Naive thymus-derived CD4-positive, alpha-beta T cell (primary cell): ENCODE data around the gene AKAP11. TPM values are rescaled to one million over a fixed set of nuclear protein-coding genes. Genes with fewer than 3 reads are reported as not detected.
A peak's percentile ranks its signal among the peaks of the same experiment; 100 is the strongest.

Experiments
- ATAC-seq: fragments of 150-1000 bp; cut with Tn5 transposase; 2 replicates; pipeline ENCODE4 v1.10.0; 2021; ENCODE audit warnings: mild to moderate bottlenecking, moderate library complexity
- CTCF ChIA-PET: fragments of 350-600 bp; sonication (Branson Sonifier 250); formaldehyde crosslinking; loops from one replicate; lab custom pipeline; 2021; ENCODE audit warnings: antibody characterized with exemption; lab: Charles Lee
- POLR2A ChIA-PET: fragments of 350-600 bp; sonication (Branson Sonifier 250); formaldehyde crosslinking; loops from one replicate; lab custom pipeline; 2021; ENCODE audit warnings: antibody characterized with exemption, inconsistent platforms; lab: Charles Lee
- DNase-seq, 9 donors: peaks; one replicate each; pipeline versions ENCODE4 v3.0.0 to v3.0.0-alpha.2; 2020 to 2022; ENCODE audit warnings: mixed read lengths in 1 of 9
- H3K27ac ChIP-seq: one replicate; pipeline ENCODE4 v1.7.0; 2013; ENCODE audit warnings: mild to moderate bottlenecking, low read depth, low read length, moderate library complexity
- H3K27me3 ChIP-seq, 2 donors: one replicate each; pipeline ENCODE4 v1.7.0; 2013; ENCODE audit warnings: low read length in 2 of 2, mild to moderate bottlenecking in 2 of 2, moderate library complexity in 2 of 2; ENCODE audit not compliant: control insufficient read depth in 2 of 2, insufficient read depth in 2 of 2
- H3K36me3 ChIP-seq, 3 experiments: 1 replicate in 2 of 3; 2 replicates in 1 of 3; pipeline ENCODE4 v1.7.0; 2013; ENCODE audit warnings: low read length in 3 of 3, mild to moderate bottlenecking in 3 of 3, moderate library complexity in 1 of 3; ENCODE audit not compliant: insufficient read depth in 3 of 3, control insufficient read depth in 2 of 3
- H3K4me1 ChIP-seq, 2 donors: one replicate each; pipeline ENCODE4 v1.7.0; 2013; ENCODE audit warnings: low read length in 2 of 2, mild to moderate bottlenecking in 2 of 2, moderate library complexity in 1 of 2; ENCODE audit not compliant: control insufficient read depth in 2 of 2, insufficient read depth in 2 of 2
- H3K4me3 ChIP-seq: 2 replicates; pipeline ENCODE4 v1.7.0; 2013; ENCODE audit warnings: mild to moderate bottlenecking, low read length
- H3K9me3 ChIP-seq, 3 experiments: 1 replicate in 2 of 3; 2 replicates in 1 of 3; pipeline ENCODE4 v1.7.0; 2013; ENCODE audit warnings: low read length in 3 of 3; ENCODE audit not compliant: control insufficient read depth in 2 of 3
- H3K27ac Mint-ChIP-seq, 9 donors: one replicate each; pipeline ENCODE4 v1.8.0; 2020 to 2022; ENCODE audit warnings: mixed read lengths in 9 of 9, mild to moderate bottlenecking in 8 of 9, moderate library complexity in 5 of 9, inconsistent platforms in 2 of 9
- H3K27me3 Mint-ChIP-seq, 5 donors: one replicate each; pipeline ENCODE4 v1.8.0; 2021 to 2022; ENCODE audit warnings: mixed read lengths in 5 of 5, mild to moderate bottlenecking in 1 of 5
- H3K36me3 Mint-ChIP-seq, 5 donors: one replicate each; pipeline ENCODE4 v1.8.0; 2020 to 2022; ENCODE audit warnings: mixed read lengths in 5 of 5, mild to moderate bottlenecking in 3 of 5, inconsistent platforms in 1 of 5
- H3K4me1 Mint-ChIP-seq, 7 donors: one replicate each; pipeline ENCODE4 v1.8.0; 2020 to 2022; ENCODE audit warnings: mixed read lengths in 7 of 7, mild to moderate bottlenecking in 3 of 7, inconsistent platforms in 1 of 7
- H3K4me3 Mint-ChIP-seq, 10 donors: one replicate each; pipeline ENCODE4 v1.8.0; 2020 to 2022; ENCODE audit warnings: mild to moderate bottlenecking in 10 of 10, mixed read lengths in 10 of 10, moderate library complexity in 6 of 10, inconsistent platforms in 2 of 10
- H3K9me3 Mint-ChIP-seq, 11 donors: one replicate each; pipeline ENCODE4 v1.8.0; 2020 to 2022; ENCODE audit warnings: mixed read lengths in 11 of 11, mild to moderate bottlenecking in 4 of 11, inconsistent platforms in 1 of 11, moderate library complexity in 1 of 11
- intact Hi-C, 2 donors: fragments of 100-400 bp; cut with micrococcal nuclease; formaldehyde crosslinking; loops; one replicate each; pipeline ENCODE4 v1.15.1; 2023
- polyA plus RNA-seq, 2 donors: library from polyadenylated mRNA; unstranded; fragments of 300-500 nt; fragmentation: Illumina TruSeq; gene quantifications; one replicate each; pipeline ENCODE4 v1.2.3, GENCODE V29; 2021
- total RNA-seq, 6 experiments: library from RNA in 5 of 6; stranded (reverse) in 5 of 6; gene quantifications; 1 replicate in 5 of 6; 2 replicates in 1 of 6; pipeline ENCODE4 v1.2.3 and lab custom pipeline; 2021 to 2026

Gene AKAP11
- total and polyA plus RNA-seq, 7 experiments from 2014 or later = 2.6 to 42.1 (median 23.5) TPM

DNA sequence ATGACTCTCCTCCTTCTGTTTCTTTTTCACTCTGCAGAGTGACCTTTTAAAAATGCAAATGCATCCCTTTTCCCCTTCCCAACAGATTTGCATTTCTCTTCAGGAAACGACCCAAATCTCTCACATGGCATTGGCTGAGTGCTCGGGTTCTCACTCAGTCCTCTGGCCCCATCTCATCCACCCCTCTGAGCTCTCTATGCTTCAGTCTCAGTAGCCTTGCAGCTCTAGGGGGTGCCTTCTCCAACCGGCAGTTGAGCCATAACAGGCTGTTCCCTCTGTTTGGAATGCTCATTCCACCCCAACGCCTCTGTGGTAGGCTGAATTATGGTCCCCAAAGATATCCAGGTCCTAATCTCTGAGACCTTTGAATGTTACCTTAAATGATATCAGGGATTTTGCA is 78.2 kb downstream of the AKAP11 start:
- H3K9me3 ChIP-seq = no peaks in the 10 kb centered on the region
- Mint-ChIP-seq H3K9me3 (no peaks in the 10 kb centered on the region), H3K36me3 (peaks cover 0 to 10% (median 0%) of the 10 kb centered on the region in 5 donors), H3K4me1 (peaks cover 16 to 40% (median 24%) of the 10 kb centered on the region in 7 donors), H3K27me3 (no peaks in the 10 kb centered on the region), H3K27ac (no peak overlapping the region), H3K4me3 (no peak overlapping the region)
- no peak overlapping the region for H3K27ac ChIP-seq
- H3K4me1 ChIP-seq = peaks cover 19 to 21% of the 10 kb centered on the region in 2 donors
- H3K36me3 ChIP-seq = no peaks in the 10 kb centered on the region
- H3K4me3 ChIP-seq = no peak overlapping the region
- ATAC-seq (no peak), DNase-seq (no peak)
- H3K27me3 ChIP-seq = no peaks in the 10 kb centered on the region
- ChIA-PET CTCF (no interaction called here), POLR2A (no interaction called here)
- intact Hi-C loops = loop anchor here in 1 of 2 donors (5.0 kb wide), 1 partner anchor 227 kb away; no protein-coding TSS in a partner anchor

DNA sequence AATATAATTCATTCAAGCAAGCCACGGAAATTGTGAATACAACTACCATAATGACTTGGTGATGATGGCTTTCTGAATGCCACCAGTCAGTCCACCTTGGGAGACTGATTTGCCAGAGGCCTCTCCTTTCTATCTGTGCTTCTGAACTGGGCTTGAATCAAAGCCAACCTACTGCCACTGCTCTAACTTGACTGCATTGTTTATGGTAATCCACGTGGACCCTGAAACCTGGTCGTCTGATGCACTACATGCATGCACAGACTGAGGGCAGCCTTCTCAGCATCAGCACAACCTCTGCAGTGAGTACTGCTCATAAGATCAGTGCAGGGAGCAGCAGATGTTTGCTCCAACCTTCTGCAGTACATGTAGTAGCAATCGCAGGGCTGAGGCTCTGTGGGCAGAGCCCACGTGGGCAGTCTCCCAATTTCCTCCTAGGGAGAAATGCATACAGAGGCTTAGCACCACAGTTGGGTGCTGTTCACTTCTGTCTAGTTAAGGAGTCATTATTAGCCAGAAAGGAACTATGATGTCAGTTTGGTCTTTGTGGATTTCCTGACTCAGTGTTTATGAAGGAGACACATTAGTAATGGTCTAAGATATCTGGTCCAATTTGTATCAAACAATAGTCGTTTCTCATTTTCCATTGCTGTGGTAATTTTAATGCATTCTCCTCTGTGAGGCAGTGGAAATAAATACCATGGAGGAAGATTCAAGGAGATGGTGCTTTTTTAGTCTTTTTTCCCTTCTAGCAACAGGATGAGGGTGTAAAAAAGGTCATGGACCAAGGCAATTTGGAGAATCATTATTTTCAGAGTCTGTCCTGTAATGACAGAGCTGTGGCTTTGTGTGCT is 82.5 kb downstream of the AKAP11 start:
- ChIA-PET POLR2A (interaction anchor here (0.7 to 1.6 kb wide), 4 partner anchors 19 to 48 kb away, joined by 3 to 5 read pairs (median 3); no protein-coding TSS in a partner anchor), CTCF (interaction anchor here (1.1 to 1.6 kb wide), 2 partner anchors 15 to 30 kb away, joined by 3 read pairs; no protein-coding TSS in a partner anchor)
- Mint-ChIP-seq H3K9me3 (peaks cover 0 to 5% (median 0%) of the 10 kb centered on the region in 11 donors), H3K27me3 (no peaks in the 10 kb centered on the region), H3K27ac (peak overlapping the region; percentile 80 to 96 (median 91)), H3K4me3 (peak overlapping the region; percentile 52 to 79 (median 72)), H3K4me1 (peaks cover 19 to 53% (median 48%) of the 10 kb centered on the region in 7 donors), H3K36me3 (peaks cover 0 to 10% (median 0%) of the 10 kb centered on the region in 5 donors)
- H3K36me3 ChIP-seq = no peaks in the 10 kb centered on the region
- DNase-seq (peak in 7 of 9 donors; percentile 11 to 44 (median 24)), ATAC-seq (peak; percentile 66)
- peaks cover 33 to 35% of the 10 kb centered on the region in 2 donors for H3K4me1 ChIP-seq
- H3K27me3 ChIP-seq = no peaks in the 10 kb centered on the region
- peak overlapping the region; percentile 27 for H3K4me3 ChIP-seq
- peak overlapping the region; percentile 56 for H3K27ac ChIP-seq
- intact Hi-C loops = loop anchor here (1.0 to 5.0 kb wide), 9 partner anchors 23 to 241 kb away; partner anchors contain the start of gene AKAP11 (in 1 of the 2)
- H3K9me3 ChIP-seq = no peaks in the 10 kb centered on the region

- Mint-ChIP-seq H3K9me3 (peaks cover 0 to 5% (median 0%) of the 10 kb centered on the region in 11 donors), H3K27ac (peak overlapping the region; percentile 80 to 96 (median 91)), H3K4me3 (peak overlapping the region; percentile 52 to 79 (median 72)), H3K27me3 (no peaks in the 10 kb centered on the region), H3K4me1 (peaks cover 15 to 52% (median 42%) of the 10 kb centered on the region in 7 donors), H3K36me3 (peaks cover 0 to 8% (median 0%) of the 10 kb centered on the region in 5 donors)
- ChIA-PET CTCF (interaction anchor here (1.1 to 1.7 kb wide), 3 partner anchors 15 to 38 kb away, joined by 3 read pairs; no protein-coding TSS in a partner anchor), POLR2A (interaction anchor here (0.7 to 1.6 kb wide), 4 partner anchors 18 to 48 kb away, joined by 3 to 5 read pairs (median 3); no protein-coding TSS in a partner anchor)
- intact Hi-C loops = loop anchor here (1.0 to 5.0 kb wide), 6 partner anchors 22 to 112 kb away; partner anchors contain the start of gene AKAP11 (in 1 of the 2)
- Histone ChIP-seq H3K9me3 (no peaks in the 10 kb centered on the region), H3K27me3 (no peaks in the 10 kb centered on the region), H3K36me3 (no peaks in the 10 kb centered on the region), H3K4me3 (peak overlapping the region; percentile 27), H3K27ac (peak overlapping the region; percentile 56), H3K4me1 (peaks cover 33 to 35% of the 10 kb centered on the region in 2 donors)
- DNase-seq (peak in 8 of 9 donors; percentile 55 to 85 (median 78)), ATAC-seq (peak; percentile 93)
Observed at GRCh38 chr13:42355092-42355485, 83.1 kb downstream of the AKAP11 start.

DNA sequence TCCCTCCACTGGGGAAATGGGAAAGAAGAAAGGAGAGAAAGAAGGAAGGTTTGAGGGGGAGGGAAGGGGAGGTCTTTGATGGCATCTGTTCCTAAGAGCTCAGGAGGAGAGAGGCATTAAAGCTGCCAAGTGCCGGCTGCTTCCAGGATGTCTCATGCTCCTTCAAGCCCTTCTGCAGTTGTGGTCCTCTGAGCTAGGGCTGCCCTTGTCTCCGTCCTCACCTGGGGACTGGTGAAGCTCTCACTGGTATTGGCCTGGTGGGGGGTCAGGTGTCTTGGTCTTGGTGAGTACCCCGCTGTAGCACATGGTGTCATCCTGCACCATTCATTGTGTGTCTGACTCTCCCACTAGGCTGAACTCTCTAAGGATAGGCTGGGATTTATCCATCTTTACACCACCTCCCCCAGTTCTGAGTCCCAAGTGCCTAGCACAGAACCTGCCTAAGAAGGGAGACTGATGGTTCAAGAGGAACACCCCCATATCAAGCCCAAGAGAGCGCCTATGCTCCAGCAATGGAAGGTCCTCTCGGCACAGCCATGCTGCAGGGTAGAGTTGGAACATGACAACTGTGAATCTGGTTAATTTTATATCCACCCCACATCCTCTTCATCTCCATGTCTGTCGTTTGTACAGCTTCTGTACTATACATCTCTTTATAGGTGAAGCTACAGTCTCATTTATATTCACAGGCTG is 83.7 kb downstream of the AKAP11 start:
- ChIA-PET POLR2A (interaction anchor here (0.6 to 1.6 kb wide), 5 partner anchors 18 to 1483 kb away, joined by 3 to 5 read pairs (median 3); no protein-coding TSS in a partner anchor), CTCF (interaction anchor here (1.1 to 1.7 kb wide), 3 partner anchors 14 to 37 kb away, joined by 3 read pairs; no protein-coding TSS in a partner anchor)
- peak overlapping the region; percentile 27 for H3K4me3 ChIP-seq
- no peaks in the 10 kb centered on the region for H3K27me3 Mint-ChIP-seq
- peaks cover 0 to 5% (median 0%) of the 10 kb centered on the region in 11 donors for H3K9me3 Mint-ChIP-seq
- DNase-seq (no peak), ATAC-seq (no peak)
- H3K27ac ChIP-seq = peak overlapping the region; percentile 54
- H3K4me3 Mint-ChIP-seq = peak overlapping the region; percentile 52 to 79 (median 72)
- H3K27me3 ChIP-seq = no peaks in the 10 kb centered on the region
- H3K27ac Mint-ChIP-seq = peak overlapping the region; percentile 80 to 96 (median 91)
- H3K36me3 ChIP-seq = no peaks in the 10 kb centered on the region
- peaks cover 0 to 8% (median 0%) of the 10 kb centered on the region in 5 donors for H3K36me3 Mint-ChIP-seq
- H3K4me1 ChIP-seq = peaks cover 33 to 35% of the 10 kb centered on the region in 2 donors
- intact Hi-C loops = loop anchor here (1.0 to 5.0 kb wide), 6 partner anchors 22 to 111 kb away; partner anchors contain the start of gene AKAP11 (in 1 of the 2)
- peaks cover 15 to 52% (median 40%) of the 10 kb centered on the region in 7 donors for H3K4me1 Mint-ChIP-seq
- no peaks in the 10 kb centered on the region for H3K9me3 ChIP-seq

- Mint-ChIP-seq H3K9me3 (peaks cover 0 to 5% (median 0%) of the 10 kb centered on the region in 11 donors), H3K4me1 (peaks cover 15 to 52% (median 40%) of the 10 kb centered on the region in 7 donors), H3K27me3 (no peaks in the 10 kb centered on the region), H3K4me3 (peak overlapping the region in 3 of 10 donors; percentile 2 to 75 (median 30)), H3K27ac (peak overlapping the region; percentile 44 to 96 (median 88)), H3K36me3 (peaks cover 0 to 8% (median 0%) of the 10 kb centered on the region in 5 donors)
- Histone ChIP-seq H3K4me3 (no peak overlapping the region), H3K27me3 (no peaks in the 10 kb centered on the region), H3K4me1 (peaks cover 33 to 35% of the 10 kb centered on the region in 2 donors), H3K27ac (peak overlapping the region; percentile 54), H3K36me3 (no peaks in the 10 kb centered on the region), H3K9me3 (no peaks in the 10 kb centered on the region)
- intact Hi-C loops = loop anchor here in 1 of 2 donors (5.0 kb wide), 1 partner anchor 34 kb away; no protein-coding TSS in a partner anchor
- ATAC-seq = no peak
- CTCF ChIA-PET = interaction anchor here (1.6 to 1.7 kb wide), 2 partner anchors 14 to 37 kb away, joined by 3 read pairs; no protein-coding TSS in a partner anchor
- DNase-seq = no peak
- POLR2A ChIA-PET = interaction anchor here (0.6 kb wide), 2 partner anchors 51 to 1482 kb away, joined by 3 read pairs; no protein-coding TSS in a partner anchor
Observed at GRCh38 chr13:42356184-42356575, 84.2 kb downstream of the AKAP11 start.
